Subcutaneous adipose tissue (tissue), 4 donors: ENCODE measurements around the gene CABP7. TPM values are rescaled to one million over a fixed set of nuclear protein-coding genes. Genes with fewer than 3 reads are reported as not detected.

Experiments used
- CTCF ChIP-seq: fragments of 450-650 bp; IDR thresholded peaks from one replicate; pipeline ENCODE4 v1.5.1; 2016; ENCODE audit warnings: low read depth, mild to moderate bottlenecking, control low read depth, antibody characterized with exemption, moderate library complexity
- total RNA-seq, 4 donors: library from RNA; depleted of rRNA; stranded (reverse); fragments of >200 nt; gene quantifications; one replicate each; pipeline ENCODE4 v1.1.0, GENCODE V29; 2016

CABP7 gene
- total RNA-seq, 4 donors from 2014 or later = not detected

- no peak for TF ChIP-seq CTCF
These were observed 14.6 kb downstream of the CABP7 start for GRCh38 chr22:29734406-29734805.

- TF ChIP-seq CTCF = no peak
These were observed 15.0 kb downstream of the CABP7 start for GRCh38 chr22:29734838-29735237.

- TF ChIP-seq CTCF = no peak
These were observed 15.6 kb downstream of the CABP7 start for GRCh38 chr22:29735416-29735815.

GRCh38 chr22:29737251-29738117 is 17.7 kb downstream of the CABP7 start:
- TF ChIP-seq CTCF = no peak

GRCh38 chr22:29738118-29738815 is 18.5 kb downstream of the CABP7 start:
- no peak for TF ChIP-seq CTCF

- TF ChIP-seq CTCF = no peak
These were observed 19.6 kb downstream of the CABP7 start for GRCh38 chr22:29739346-29739875.

GRCh38 chr22:29740216-29740615 is 20.4 kb downstream of the CABP7 start:
- no peak for TF ChIP-seq CTCF
